ENCODE data around the gene CRHR2.

GRCh38 chr7:30692438-30692837 lies 10.2 kb upstream of the CRHR2 start:
- TF ChIP-seq CTCF (tag by site-specific recombination; IDR thresholded peaks at IDR 0.05) (no peak), ZIC2 (tag by site-specific recombination; IDR thresholded peaks at IDR 0.05) (no peak), KLF9 (tag by site-specific recombination; IDR thresholded peaks at IDR 0.05; ENCODE audit: low read depth) (no peak)
- TF ChIP-seq, protein P1, sequence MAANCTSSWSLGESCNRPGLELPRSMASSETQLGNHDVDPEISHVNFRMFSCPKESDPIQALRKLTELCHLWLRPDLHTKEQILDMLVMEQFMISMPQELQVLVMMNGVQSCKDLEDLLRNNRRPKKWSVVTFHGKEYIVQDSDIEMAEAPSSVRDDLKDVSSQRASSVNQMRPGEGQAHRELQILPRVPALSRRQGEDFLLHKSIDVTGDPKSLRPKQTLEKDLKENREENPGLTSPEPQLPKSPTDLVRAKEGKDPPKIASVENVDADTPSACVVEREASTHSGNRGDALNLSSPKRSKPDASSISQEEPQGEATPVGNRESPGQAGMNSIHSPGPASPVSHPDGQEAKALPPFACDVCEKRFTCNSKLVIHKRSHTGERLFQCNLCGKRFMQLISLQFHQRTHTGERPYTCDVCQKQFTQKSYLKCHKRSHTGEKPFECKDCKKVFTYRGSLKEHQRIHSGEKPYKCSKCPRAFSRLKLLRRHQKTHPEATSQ (tag by site-specific recombination; IDR thresholded peaks at IDR 0.05), result no peak
- TF ChIP-seq, protein P2, sequence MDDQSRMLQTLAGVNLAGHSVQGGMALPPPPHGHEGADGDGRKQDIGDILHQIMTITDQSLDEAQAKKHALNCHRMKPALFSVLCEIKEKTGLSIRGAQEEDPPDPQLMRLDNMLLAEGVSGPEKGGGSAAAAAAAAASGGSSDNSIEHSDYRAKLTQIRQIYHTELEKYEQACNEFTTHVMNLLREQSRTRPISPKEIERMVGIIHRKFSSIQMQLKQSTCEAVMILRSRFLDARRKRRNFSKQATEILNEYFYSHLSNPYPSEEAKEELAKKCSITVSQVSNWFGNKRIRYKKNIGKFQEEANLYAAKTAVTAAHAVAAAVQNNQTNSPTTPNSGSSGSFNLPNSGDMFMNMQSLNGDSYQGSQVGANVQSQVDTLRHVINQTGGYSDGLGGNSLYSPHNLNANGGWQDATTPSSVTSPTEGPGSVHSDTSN (CRISPR knock-in tag; IDR thresholded peaks at IDR 0.05), result no peak

All from HEK293 (cell line).